ENCODE measurements around the gene MAP2K2. TPM values are rescaled to one million over a fixed set of nuclear protein-coding genes. Genes with fewer than 3 reads are reported as not detected.

The MAP2K2 gene
- total RNA-seq, 4 donors from 2014 or later, result 89.0 to 111 (median 106) TPM

DNA sequence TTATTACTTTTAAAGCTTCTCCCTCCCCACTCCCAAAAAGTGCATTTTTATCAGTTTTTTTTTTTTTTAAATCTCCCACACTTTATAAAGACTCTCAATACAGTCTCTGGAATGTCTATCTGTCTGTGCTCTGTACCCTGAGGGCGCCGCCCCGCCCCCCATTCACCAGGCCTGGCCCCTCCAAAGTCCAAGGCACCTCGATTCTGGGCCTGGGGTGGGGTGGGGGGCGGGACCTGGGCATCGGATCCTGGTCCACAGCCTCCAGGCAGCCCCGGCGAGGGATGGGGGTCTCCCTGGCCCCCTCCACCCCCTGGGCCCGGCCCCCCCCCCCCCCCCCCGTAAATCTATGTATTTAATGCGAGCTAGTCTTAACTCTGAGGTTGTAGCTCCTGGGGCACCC is 80.5 kb downstream of the MAP2K2 start:
- no peak overlapping the region for H3K4me3 ChIP-seq (ENCODE audit: low read depth, poor library complexity, severe bottlenecking)
- 70 to 78% methylated on average over 10 of the region's 11 CpGs for WGBS, 2 donors
- no peak for DNase-seq (ENCODE audit: low spot score in 2 of 2)
- no peak for TF ChIP-seq CTCF (IDR thresholded peaks at IDR 0.05)
- no peak for TF ChIP-seq POLR2A (IDR thresholded peaks at IDR 0.05)
- intact Hi-C loops (cut with DNase I; ENCODE audit: low total_unique reads), result no loop called here

DNA sequence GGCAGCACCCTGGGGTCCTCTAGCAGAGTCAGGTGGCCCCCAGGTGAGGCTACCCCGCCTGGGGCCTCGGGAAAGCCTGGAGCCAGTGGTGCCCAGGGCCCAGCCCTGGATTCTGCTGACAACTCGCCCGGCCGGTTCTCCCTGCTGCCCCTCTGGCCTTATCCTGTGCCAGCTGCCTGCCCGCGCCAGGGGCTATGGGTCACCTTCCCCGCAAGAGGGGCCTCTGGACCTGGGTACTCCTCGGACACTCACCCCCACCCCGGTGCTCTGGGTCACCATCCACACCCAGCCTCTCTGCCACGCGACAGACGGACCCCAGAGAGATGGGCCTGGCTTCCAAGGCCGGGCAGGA is 81.2 kb downstream of the MAP2K2 start:
- no peak for DNase-seq (ENCODE audit: low spot score in 2 of 2)
- intact Hi-C loops (cut with DNase I; ENCODE audit: low total_unique reads), result no loop called here
- WGBS, 2 donors, result 50 to 82% methylated on average over 14 of the region's 14 CpGs
- no peak for TF ChIP-seq CTCF (IDR thresholded peaks at IDR 0.05)
- no peak for TF ChIP-seq POLR2A (IDR thresholded peaks at IDR 0.05)
- H3K4me3 ChIP-seq (ENCODE audit: low read depth, poor library complexity, severe bottlenecking), result no peak overlapping the region

- TF ChIP-seq POLR2A (IDR thresholded peaks at IDR 0.05), result no peak
- no peak for TF ChIP-seq CTCF (IDR thresholded peaks at IDR 0.05)
- intact Hi-C loops (cut with DNase I; ENCODE audit: low total_unique reads), result no loop called here
- H3K4me3 ChIP-seq (ENCODE audit: low read depth, poor library complexity, severe bottlenecking), result no peak overlapping the region
- DNase-seq (ENCODE audit: low spot score in 2 of 2), result no peak
- WGBS, 2 donors, result 89 to 100% methylated on average over 3 to 14 of the region's 14 CpGs
Measured at GRCh38 chr19:4042064-4042730, 81.7 kb downstream of the MAP2K2 start.

Other genes with a start within 250 kb of the MAP2K2 start
- not detected for gene ATCAY, start 243.4 kb downstream of the MAP2K2 start, total RNA-seq
- not detected for gene NMRK2, start 191.1 kb downstream of the MAP2K2 start, total RNA-seq
- gene DAPK3, start 153.0 kb downstream of the MAP2K2 start, total RNA-seq, result 10 to 100 TPM; 75.6 to 90.9 (median 82.2) TPM
- 1,000 to 10,000 TPM; 2,068 to 2,517 (median 2,443) TPM for gene EEF2, start 138.7 kb downstream of the MAP2K2 start, total RNA-seq
- 10 to 100 TPM; 20.8 to 35.1 (median 26.9) TPM for gene PIAS4, start 116.4 kb downstream of the MAP2K2 start, total RNA-seq
- gene ZBTB7A, start 57.2 kb downstream of the MAP2K2 start, total RNA-seq, result 100 to 1,000 TPM; 138 to 162 (median 152) TPM
- not detected for gene CREB3L3, start 29.5 kb upstream of the MAP2K2 start, total RNA-seq
- gene SIRT6, start 58.4 kb upstream of the MAP2K2 start, total RNA-seq, result 10 to 100 TPM; 18.7 to 39.8 (median 32.9) TPM
- 1 to 10 TPM in 2 of 4 donors, under 1 TPM in 1, not detected in 1; 0.22 to 3.2 (median 1.5) TPM for gene ANKRD24, start 58.6 kb upstream of the MAP2K2 start, total RNA-seq
- gene EBI3, start 105.4 kb upstream of the MAP2K2 start, total RNA-seq, result 1 to 10 TPM in 1 of 4 donors, not detected in 3; 2.2 TPM
- 10 to 100 TPM; 23.4 to 33.6 (median 28.3) TPM for gene YJU2, start 123.0 kb upstream of the MAP2K2 start, total RNA-seq
- not detected for gene SHD, start 155.1 kb upstream of the MAP2K2 start, total RNA-seq
- gene TMIGD2, start 178.3 kb upstream of the MAP2K2 start, total RNA-seq, result not detected
- under 1 TPM in 2 of 4 donors, not detected in 2; 0.16 to 0.64 TPM for gene FSD1, start 180.5 kb upstream of the MAP2K2 start, total RNA-seq
- gene STAP2, start 214.7 kb upstream of the MAP2K2 start, total RNA-seq, result 100 to 1,000 TPM in 2 of 4 donors, 10 to 100 TPM in 2; 78.5 to 159 (median 122) TPM
- 10 to 100 TPM in 1 of 4 donors, 1 to 10 TPM in 3; 4.4 to 10.6 (median 7.8) TPM for gene MPND, start 219.4 kb upstream of the MAP2K2 start, total RNA-seq

All from lower leg skin (tissue), 4 donors.